ENCODE measurements around the gene INO80B. TPM values are rescaled to one million over a fixed set of nuclear protein-coding genes. Genes with fewer than 3 reads are reported as not detected.

Gene INO80B
- polyA plus RNA-seq, 1 of the 3 experiments (the other 2 are of a cell fraction): 41.7 TPM

DNA sequence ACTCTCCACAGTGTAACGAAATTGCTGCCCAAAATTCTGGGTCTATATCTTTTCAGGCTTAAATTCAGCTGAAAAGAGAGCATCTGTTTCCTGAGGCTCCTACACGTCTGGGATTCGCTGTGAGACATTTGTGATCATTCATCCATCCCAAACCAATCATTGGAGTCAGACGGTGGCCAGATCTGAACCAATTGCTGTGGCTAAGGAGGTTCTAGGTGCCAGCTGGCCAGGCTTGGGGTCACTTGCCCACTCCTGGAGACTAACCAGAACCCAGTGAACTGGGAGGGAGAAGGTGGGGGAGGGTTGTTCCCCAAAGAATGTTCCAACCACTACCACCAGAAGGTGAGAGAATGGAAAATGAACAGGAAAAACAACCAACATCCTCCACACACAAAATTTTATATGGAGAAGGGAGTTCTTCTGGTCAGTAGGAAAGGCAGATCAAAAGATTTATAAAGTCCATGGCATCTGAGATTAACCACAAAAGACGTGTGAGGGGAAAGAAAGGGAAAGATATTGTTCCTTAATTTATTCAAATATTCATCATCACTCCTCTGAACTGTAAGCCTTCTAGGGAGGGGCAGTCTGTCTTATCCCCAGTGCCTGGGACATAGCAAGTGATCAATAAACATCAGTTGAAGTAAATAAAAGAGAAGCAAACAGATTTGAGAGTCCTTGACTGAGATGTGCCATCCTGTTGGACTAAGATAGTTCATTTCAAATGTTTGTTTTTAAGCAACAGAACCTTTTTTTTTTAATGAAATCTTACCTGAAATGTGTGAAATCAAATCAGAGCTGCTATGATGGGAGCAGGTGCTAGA is 10.2 kb upstream of the INO80B start:
- WGBS (ENCODE audit: low lambda C conversion rate): 54% methylated on average over 5 of the region's 5 CpGs

DNA sequence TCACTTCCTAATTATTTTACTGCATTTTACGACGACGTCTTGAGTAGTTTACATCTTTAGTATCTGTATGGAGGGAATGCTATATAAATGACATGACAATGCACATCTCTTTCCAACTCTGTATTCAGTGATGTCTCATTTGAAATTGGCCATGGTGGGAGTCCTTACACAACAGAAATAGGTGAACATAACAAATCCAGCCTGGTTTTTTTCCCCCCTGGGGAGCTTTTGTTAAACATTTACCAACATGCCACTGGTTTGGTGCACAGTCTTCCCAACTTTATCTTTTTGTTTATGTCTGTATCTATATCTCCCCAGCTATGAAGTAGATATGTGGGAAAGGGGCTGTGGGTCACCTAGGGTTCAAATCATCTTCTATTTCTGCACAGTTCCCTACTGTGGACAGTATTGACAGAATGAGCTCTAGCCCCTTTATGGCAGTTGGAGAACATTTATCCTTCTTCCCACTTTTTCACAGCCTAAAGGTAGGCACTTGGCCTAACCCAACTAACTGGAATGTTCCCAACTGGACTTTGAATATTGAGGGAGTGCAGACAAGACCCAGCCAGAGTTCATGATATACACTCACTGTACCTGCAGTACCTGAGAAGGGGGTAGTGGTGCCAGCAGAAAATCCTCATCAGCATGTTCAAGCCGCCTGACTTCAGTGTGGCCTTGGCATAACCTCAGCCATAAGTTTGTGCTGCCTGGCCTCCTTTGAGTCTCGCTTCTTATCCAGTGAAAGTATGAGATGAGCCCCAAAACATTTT is 7.5 kb upstream of the INO80B start:
- Histone ChIP-seq H3K4me1 (ENCODE audit: control insufficient read depth in 1 of 2, insufficient read depth in 2 of 2, low read depth in 1 of 2, low read length in 1 of 2) (peaks cover 0 to 3% of the 10 kb centered on the region in 2 experiments; a peak in 1 of 4 replicates), H3K27ac (ENCODE audit: low read depth in 2 of 2, low read length in 1 of 2) (no peak overlapping the region), H3K9me2 (no peaks in the 10 kb centered on the region), H3K9ac (no peak overlapping the region), H3K9me3 (no peaks in the 10 kb centered on the region), H3K4me3 (ENCODE audit: low read depth in 2 of 2, low read length in 1 of 2) (no peak overlapping the region), H3K79me2 (ENCODE audit: insufficient read depth) (no peaks in the 10 kb centered on the region), H4K20me1 (ENCODE audit: insufficient read depth) (no peaks in the 10 kb centered on the region), H3F3A (replicated peaks; ENCODE audit: insufficient read depth) (peaks cover 6% of the 10 kb centered on the region), H3K27me3 (ENCODE audit: insufficient read depth) (no peaks in the 10 kb centered on the region), H2AFZ (ENCODE audit: low read depth) (no peak overlapping the region), H3K4me2 (no peak overlapping the region), H3K36me3 (replicated peaks in 1 of 2; ENCODE audit: control insufficient read depth in 1 of 2, insufficient read depth in 2 of 2, low read length in 1 of 2) (no peaks in the 10 kb centered on the region)
- ChIA-PET CTCF (interaction anchor here (1.3 kb wide), 1 partner anchor 113 kb away, joined by 3 read pairs; no protein-coding TSS in a partner anchor), POLR2A (no interaction called here)
- TF ChIP-seq ELF1 (IDR thresholded peaks at IDR 0.05) (no peak), NRF1 (IDR thresholded peaks at IDR 0.05; ENCODE audit: low read depth, low read length) (no peak), RXRA (IDR thresholded peaks at IDR 0.05; ENCODE audit: borderline replicate concordance, low read depth) (no peak), NFIC (IDR thresholded peaks at IDR 0.05; ENCODE audit: borderline replicate concordance) (no peak), RAD21 (IDR thresholded peaks at IDR 0.05; ENCODE audit: low read length) (no peak)
- TF ChIP-seq, protein P1, sequence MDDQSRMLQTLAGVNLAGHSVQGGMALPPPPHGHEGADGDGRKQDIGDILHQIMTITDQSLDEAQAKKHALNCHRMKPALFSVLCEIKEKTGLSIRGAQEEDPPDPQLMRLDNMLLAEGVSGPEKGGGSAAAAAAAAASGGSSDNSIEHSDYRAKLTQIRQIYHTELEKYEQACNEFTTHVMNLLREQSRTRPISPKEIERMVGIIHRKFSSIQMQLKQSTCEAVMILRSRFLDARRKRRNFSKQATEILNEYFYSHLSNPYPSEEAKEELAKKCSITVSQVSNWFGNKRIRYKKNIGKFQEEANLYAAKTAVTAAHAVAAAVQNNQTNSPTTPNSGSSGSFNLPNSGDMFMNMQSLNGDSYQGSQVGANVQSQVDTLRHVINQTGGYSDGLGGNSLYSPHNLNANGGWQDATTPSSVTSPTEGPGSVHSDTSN (IDR thresholded peaks at IDR 0.05): no peak
- 88% methylated on average over 5 of the region's 5 CpGs for WGBS (ENCODE audit: low lambda C conversion rate)
- DNase-seq: no peak

More for the DNA sequence above, 10.2 kb upstream of the INO80B start:
- peak; percentile 26 for DNase-seq
- H3K4me3 ChIP-seq (ENCODE audit: low read depth in 2 of 2, low read length in 1 of 2): no peak overlapping the region
- H3K79me2 ChIP-seq (ENCODE audit: insufficient read depth): peaks cover 5% of the 10 kb centered on the region
- H3K36me3 ChIP-seq (replicated peaks in 1 of 2; ENCODE audit: control insufficient read depth in 1 of 2, insufficient read depth in 2 of 2, low read length in 1 of 2): no peaks in the 10 kb centered on the region
- H3K4me2 ChIP-seq: peak overlapping the region; percentile 15
- ChIA-PET CTCF (interaction anchor here (1.2 to 1.3 kb wide), 2 partner anchors 44 to 53 kb away, joined by 3 to 4 read pairs; no protein-coding TSS in a partner anchor), POLR2A (no interaction called here)
- H3F3A ChIP-seq (replicated peaks; ENCODE audit: insufficient read depth): peaks cover 6% of the 10 kb centered on the region
- no peak overlapping the region for H3K27ac ChIP-seq (ENCODE audit: low read depth in 2 of 2, low read length in 1 of 2)
- H3K4me1 ChIP-seq (ENCODE audit: control insufficient read depth in 1 of 2, insufficient read depth in 2 of 2, low read depth in 1 of 2, low read length in 1 of 2): peaks cover 7 to 9% of the 10 kb centered on the region in 2 experiments; a peak in 3 of 4 replicates
- no peaks in the 10 kb centered on the region for H3K27me3 ChIP-seq (ENCODE audit: insufficient read depth)
- H3K9me2 ChIP-seq: no peaks in the 10 kb centered on the region
- no peaks in the 10 kb centered on the region for H3K9me3 ChIP-seq
- H2AFZ ChIP-seq (ENCODE audit: low read depth): no peak overlapping the region
- TF ChIP-seq GABPA (IDR thresholded peaks at IDR 0.05; ENCODE audit: low read depth) (no peak), ELF1 (IDR thresholded peaks at IDR 0.05) (no peak), CHD2 (IDR thresholded peaks at IDR 0.05; ENCODE audit: low read length, partially characterized antibody) (no peak), RFX5 (IDR thresholded peaks at IDR 0.05; ENCODE audit: low read length) (no peak), YY1 (IDR thresholded peaks at IDR 0.05; ENCODE audit: low read depth) (no peak), TCF12 (IDR thresholded peaks at IDR 0.05) (no peak), FOSL2 (IDR thresholded peaks at IDR 0.05; ENCODE audit: borderline replicate concordance, low read depth) (no peak), TEAD4 (IDR thresholded peaks at IDR 0.05; ENCODE audit: borderline replicate concordance, insufficient read depth) (no peak), RXRA (IDR thresholded peaks at IDR 0.05; ENCODE audit: borderline replicate concordance, low read depth) (no peak), POLR2AphosphoS5 (IDR thresholded peaks at IDR 0.05; ENCODE audit: low read depth, low read length) (no peak), RAD21 (IDR thresholded peaks at IDR 0.05; ENCODE audit: low read length) (no peak), MXI1 (IDR thresholded peaks at IDR 0.05; ENCODE audit: low read depth, low read length) (no peak), GATA2 (CRISPR knock-in tag; IDR thresholded peaks at IDR 0.05) (no peak), NRF1 (IDR thresholded peaks at IDR 0.05; ENCODE audit: low read depth, low read length) (no peak)
- TF ChIP-seq, protein P2, sequence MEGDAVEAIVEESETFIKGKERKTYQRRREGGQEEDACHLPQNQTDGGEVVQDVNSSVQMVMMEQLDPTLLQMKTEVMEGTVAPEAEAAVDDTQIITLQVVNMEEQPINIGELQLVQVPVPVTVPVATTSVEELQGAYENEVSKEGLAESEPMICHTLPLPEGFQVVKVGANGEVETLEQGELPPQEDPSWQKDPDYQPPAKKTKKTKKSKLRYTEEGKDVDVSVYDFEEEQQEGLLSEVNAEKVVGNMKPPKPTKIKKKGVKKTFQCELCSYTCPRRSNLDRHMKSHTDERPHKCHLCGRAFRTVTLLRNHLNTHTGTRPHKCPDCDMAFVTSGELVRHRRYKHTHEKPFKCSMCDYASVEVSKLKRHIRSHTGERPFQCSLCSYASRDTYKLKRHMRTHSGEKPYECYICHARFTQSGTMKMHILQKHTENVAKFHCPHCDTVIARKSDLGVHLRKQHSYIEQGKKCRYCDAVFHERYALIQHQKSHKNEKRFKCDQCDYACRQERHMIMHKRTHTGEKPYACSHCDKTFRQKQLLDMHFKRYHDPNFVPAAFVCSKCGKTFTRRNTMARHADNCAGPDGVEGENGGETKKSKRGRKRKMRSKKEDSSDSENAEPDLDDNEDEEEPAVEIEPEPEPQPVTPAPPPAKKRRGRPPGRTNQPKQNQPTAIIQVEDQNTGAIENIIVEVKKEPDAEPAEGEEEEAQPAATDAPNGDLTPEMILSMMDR (IDR thresholded peaks at IDR 0.05): no peak
- TF ChIP-seq, protein P3, sequence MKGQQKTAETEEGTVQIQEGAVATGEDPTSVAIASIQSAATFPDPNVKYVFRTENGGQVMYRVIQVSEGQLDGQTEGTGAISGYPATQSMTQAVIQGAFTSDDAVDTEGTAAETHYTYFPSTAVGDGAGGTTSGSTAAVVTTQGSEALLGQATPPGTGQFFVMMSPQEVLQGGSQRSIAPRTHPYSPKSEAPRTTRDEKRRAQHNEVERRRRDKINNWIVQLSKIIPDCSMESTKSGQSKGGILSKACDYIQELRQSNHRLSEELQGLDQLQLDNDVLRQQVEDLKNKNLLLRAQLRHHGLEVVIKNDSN (IDR thresholded peaks at IDR 0.05; ENCODE audit: borderline replicate concordance, low read depth): no peak
- H3K9ac ChIP-seq: no peak overlapping the region
- H4K20me1 ChIP-seq (ENCODE audit: insufficient read depth): no peaks in the 10 kb centered on the region
